Brain microvascular endothelial cell (primary cell): ENCODE data around the gene ITGA1.

ENCODE experiments used
- DNase-seq: peaks from one replicate; pipeline ENCODE4 v3.0.0-alpha.2; 2020
- H3K27ac ChIP-seq: fragments of 250-450 bp; sonication (Bioruptor Pico); 2 replicates; pipeline ENCODE4 v1.5.1; 2020; ENCODE audit warnings: mild to moderate bottlenecking, moderate library complexity
- H3K27me3 ChIP-seq: fragments of 250-450 bp; sonication (Bioruptor Pico); replicated peaks from 2 replicates; pipeline ENCODE4 v1.5.1; 2020; ENCODE audit warnings: mild to moderate bottlenecking
- H3K36me3 ChIP-seq: fragments of 250-450 bp; sonication (Bioruptor Pico); replicated peaks from 2 replicates; pipeline ENCODE4 v1.5.1; 2020; ENCODE audit warnings: mild to moderate bottlenecking
- H3K4me3 ChIP-seq: 2 replicates; pipeline ENCODE4 v1.5.1; 2011; ENCODE audit warnings: low read depth, mild to moderate bottlenecking, control low read depth, low read length, moderate library complexity
- CTCF ChIP-seq: IDR thresholded peaks from 2 replicates; pipeline ENCODE4 v1.5.1; 2011; ENCODE audit warnings: low read depth, mild to moderate bottlenecking, moderate library complexity, low read length, control low read depth, inconsistent platforms; ENCODE audit errors: missing control alignments
- in situ Hi-C: cut with HindIII; loops from 2 replicates; pipeline ENCODE4 v1.10.0; 2017; ENCODE audit warnings: low sequenced_read_pairs, low pct_ligation_motif_present

ITGA1 gene

GRCh38 chr5:52977264-52977897 is 189.7 kb downstream of the ITGA1 start:
- Histone ChIP-seq H3K4me3 (no peak overlapping the region), H3K27ac (no peak overlapping the region), H3K36me3 (no peaks in the 10 kb centered on the region), H3K27me3 (no peaks in the 10 kb centered on the region)
- in situ Hi-C loops: no loop called here
- DNase-seq: no peak
- TF ChIP-seq CTCF: no peak

- no peaks in the 10 kb centered on the region for H3K36me3 ChIP-seq
- in situ Hi-C loops: no loop called here
- H3K4me3 ChIP-seq: no peak overlapping the region
- no peak for DNase-seq
- no peak for TF ChIP-seq CTCF
- H3K27me3 ChIP-seq: no peaks in the 10 kb centered on the region
- H3K27ac ChIP-seq: no peak overlapping the region
These were observed 193.8 kb downstream of the ITGA1 start for GRCh38 chr5:52981507-52981906.

GRCh38 chr5:52983731-52984636 is 196.3 kb downstream of the ITGA1 start:
- DNase-seq: no peak
- TF ChIP-seq CTCF: no peak
- Histone ChIP-seq H3K36me3 (no peaks in the 10 kb centered on the region), H3K4me3 (no peak overlapping the region), H3K27ac (no peak overlapping the region), H3K27me3 (no peaks in the 10 kb centered on the region)
- in situ Hi-C loops: no loop called here

GRCh38 chr5:52985306-52985705 is 197.6 kb downstream of the ITGA1 start:
- H3K27ac ChIP-seq: no peak overlapping the region
- H3K36me3 ChIP-seq: no peaks in the 10 kb centered on the region
- in situ Hi-C loops: no loop called here
- no peaks in the 10 kb centered on the region for H3K27me3 ChIP-seq
- no peak for DNase-seq
- H3K4me3 ChIP-seq: no peak overlapping the region
- TF ChIP-seq CTCF: no peak

GRCh38 chr5:52987711-52988331 is 200.1 kb downstream of the ITGA1 start:
- no peak for TF ChIP-seq CTCF
- peaks cover 7% of the 10 kb centered on the region for H3K36me3 ChIP-seq
- H3K27ac ChIP-seq: peak overlapping the region; percentile 46
- no peak overlapping the region for H3K4me3 ChIP-seq
- in situ Hi-C loops: no loop called here
- no peaks in the 10 kb centered on the region for H3K27me3 ChIP-seq
- peak; percentile 43 for DNase-seq
